Endometrium (tissue), 2 donors: ENCODE measurements around the gene THEM4.
"Not testable (repeated sequence)": the region's sequence is repeated elsewhere in the genome, so short reads cannot be mapped to it uniquely, and the experiment has no call there.

Experiments
- FAIRE-seq: peaks from 2 replicates; lab custom pipeline; 2012; peaks lifted over from hg19 to GRCh38; lab: Jason Lieb, UNC
- donor health status: control.
- donor health status: control.

The THEM4 gene

DNA sequence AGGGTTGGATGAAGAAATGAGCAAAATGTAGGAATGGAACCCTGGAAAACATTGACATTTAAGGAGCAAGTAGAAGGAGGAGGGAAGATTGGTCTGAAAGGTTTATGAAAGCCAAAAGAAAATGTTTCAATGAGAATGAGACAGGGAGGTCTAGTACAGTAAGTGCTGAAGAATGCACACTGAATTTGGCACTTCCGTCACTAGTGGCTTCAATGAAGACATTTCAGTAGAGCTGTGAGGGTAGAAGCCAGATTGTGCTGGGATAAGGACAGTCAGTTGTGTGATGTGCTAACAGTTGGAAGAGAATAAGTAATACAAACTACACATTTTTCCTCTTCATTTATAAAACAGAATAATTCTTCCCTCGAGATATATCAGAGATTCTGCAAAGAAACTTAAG lies 17.1 kb downstream of the THEM4 start:
- FAIRE-seq, result no peak

DNA sequence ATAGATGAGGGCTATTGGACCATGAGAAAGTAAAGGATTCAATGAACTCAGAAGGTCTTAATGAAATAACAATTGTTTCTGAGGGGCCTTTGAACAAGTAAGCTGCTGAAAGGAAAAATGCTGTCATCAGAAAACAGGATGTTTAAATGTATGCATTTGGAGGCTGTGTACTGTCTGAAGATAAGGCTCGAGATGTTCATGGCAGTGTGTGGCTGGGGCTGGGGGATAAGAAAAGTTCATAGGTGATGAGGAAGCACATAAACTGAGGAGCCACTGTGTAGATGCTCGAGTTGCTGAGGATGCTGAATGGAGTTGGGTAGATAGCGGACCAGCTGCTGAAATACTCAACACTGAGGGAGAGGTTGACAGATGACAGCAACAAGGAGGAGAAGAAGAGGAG lies 17.8 kb downstream of the THEM4 start:
- no peak for FAIRE-seq

DNA sequence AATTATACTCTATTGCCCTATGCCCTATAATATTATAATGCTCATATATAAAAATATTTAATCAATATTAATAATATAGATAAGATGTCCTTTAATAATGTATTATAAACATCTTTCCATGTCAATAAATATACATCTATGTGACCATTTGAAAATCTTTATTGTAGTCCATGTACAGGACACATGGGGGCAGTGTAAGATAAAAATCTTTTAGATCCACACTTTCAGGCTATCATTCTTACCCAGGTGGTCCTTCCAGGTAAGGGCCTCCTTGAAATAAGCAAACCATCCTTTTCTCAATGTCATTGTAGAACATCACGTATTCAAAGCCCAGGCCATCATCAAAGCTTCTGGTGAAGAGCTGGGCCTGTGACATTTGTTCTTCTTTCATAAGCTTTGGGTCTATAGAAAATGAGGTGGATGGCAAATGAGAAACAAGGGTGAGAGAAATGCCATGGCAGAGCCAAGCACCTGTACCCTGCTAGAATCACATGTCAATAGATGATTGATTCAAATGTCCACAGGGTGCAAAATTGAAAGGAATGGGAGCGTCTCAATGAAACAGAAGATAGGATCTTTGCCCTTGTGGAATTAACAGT lies 20.2 kb downstream of the THEM4 start:
- no peak for FAIRE-seq

DNA sequence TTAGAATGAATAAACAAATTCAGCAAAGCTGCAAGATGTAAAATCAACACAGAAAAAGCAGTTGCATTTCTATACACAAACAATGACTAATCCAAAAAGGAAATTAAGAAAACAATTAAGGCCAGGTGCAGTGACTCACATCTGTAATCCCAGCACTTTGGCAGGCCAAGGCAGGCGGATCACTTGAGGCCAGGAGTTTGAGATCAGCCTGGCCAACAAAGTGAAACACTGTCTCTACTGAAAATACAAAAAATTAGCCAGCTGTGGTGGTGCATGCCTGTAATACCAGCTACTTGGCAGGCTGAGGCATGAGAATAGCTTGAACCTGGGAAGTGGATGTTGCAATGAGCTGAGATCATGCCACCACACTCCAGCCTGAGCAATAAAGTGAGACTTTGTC lies 22.3 kb downstream of the THEM4 start:
- no peak for FAIRE-seq

DNA sequence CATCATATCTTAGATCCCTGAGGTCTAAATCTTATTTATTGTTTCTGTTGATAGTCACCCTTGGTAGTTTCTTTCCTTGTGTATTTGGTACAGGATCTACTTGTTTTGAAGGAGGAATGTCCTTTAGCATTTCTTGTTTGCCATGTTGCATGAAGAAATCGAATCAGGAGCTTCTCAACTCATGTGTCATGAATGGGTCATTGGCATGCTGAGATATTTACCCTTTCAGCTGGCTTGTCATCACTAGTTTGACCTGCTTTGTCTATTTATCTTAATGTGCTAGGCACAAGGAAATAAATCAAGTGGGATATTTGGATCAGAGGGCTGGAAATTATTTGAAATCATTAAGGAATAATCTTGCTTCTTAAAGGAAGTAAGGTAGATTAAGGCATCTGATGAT lies 23.8 kb downstream of the THEM4 start:
- no peak for FAIRE-seq

DNA sequence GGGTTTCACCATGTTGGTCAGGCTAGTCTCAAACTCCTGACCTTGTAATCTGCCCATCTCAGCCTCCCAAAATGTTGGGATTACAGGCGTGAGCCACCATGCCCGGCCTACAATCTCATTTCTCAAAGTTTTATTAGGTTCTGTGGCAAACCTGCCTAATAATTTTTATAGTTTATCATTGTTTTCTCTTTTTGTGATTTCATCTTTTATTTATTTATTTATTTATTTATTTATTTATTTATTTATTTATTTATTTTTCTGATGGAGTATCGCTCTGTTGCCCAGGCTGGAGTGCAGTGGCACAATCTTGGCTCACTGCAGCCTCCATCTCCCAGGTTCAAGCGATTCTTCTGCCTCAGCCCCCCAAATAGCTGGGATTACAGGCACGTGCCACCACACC lies 24.4 kb downstream of the THEM4 start:
- not testable (repeated sequence) for FAIRE-seq

DNA sequence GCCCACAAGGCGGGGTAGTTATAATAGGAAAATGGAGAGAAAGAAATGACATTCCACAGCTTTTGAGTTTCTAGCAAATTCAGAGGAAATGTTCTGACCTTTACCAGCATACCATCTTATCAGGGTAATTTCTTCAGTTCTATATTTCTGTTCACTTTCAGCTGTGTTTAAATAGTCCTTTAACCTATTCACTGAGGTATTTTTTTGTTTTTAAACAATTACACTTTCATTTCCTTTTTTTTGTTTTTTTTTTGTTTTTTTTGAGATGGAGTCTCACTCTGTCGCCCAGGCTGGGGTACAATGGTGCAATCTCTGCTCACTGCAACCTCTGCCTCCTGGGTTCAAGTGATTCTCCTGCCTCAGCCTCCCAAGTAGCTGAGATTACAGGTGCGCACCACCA lies 24.9 kb downstream of the THEM4 start:
- not testable (repeated sequence) for FAIRE-seq

DNA sequence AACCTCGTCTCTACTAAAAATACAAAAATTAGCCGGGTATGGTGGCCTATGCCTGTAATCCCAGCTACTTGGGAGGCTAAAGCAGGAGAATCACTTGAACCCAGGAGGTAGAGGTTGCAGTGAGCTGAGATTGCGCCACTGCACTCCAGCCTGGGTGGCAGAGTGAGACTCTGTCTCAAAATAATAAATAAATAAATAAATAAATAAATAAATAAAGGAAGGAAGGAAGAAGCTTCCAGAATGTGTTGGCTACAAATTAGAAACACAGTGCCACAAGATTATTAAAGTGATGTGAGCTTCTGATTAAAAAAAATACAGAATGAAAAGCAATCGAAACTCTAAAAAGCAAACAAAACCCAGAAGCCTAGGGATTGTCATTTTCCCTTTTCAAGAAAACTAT lies 25.4 kb downstream of the THEM4 start:
- not testable (repeated sequence) for FAIRE-seq

DNA sequence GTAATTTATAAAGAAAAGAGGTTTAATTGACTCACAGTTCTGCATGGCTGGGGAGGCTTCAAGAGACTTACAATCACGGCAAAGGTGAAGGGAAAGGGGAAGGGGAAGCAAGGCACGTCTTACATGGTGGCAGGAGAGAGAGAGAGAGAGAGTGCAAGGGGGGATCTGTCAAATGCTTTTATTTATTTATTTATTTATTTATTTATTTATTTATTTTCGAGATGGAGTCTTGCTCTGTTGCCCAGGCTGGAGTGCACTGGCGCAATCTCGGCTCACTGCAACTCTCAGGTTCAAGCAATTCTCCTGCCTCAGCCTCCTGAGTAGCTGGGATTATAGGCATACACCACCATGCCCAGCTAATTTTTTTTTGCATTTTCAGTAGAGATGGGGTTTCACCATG lies 26.4 kb downstream of the THEM4 start:
- not testable (repeated sequence) for FAIRE-seq

DNA sequence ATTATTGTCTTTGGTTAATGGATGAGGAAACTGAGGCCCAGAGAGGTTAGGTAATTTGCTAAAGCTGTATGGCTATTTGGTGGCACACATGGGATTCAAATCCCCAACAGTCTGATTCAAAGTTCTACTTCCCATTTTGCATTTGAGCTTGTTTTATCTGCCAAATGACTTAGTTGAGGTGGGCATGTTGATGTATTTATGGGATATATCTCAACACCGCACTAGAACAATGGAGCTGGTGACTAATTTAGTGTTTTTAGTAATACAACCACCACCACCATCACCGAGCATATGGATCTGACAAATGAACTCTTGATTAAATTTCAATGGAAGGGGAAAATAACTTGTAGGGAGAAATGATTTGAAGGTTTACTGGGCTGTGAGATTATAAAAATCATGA lies 26.8 kb downstream of the THEM4 start:
- no peak for FAIRE-seq

DNA sequence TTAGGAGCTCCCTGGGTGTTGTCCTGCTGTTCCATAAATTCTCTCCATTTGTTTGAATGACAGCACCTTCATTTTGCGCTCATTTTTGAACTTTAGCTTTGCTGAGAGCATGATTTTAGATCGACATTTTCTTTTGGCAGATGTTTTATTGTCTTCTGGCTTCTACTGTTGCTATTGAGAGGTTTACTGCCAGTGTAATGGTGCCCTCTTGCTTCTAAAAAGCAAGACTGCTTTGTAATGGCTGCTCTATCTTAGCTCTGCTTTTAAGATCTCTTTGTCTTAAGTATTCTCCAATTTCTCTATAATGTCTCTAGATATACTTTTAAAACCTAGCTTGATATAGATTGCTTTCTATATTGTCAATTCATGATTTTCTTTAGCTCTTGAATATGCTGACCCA lies 27.8 kb downstream of the THEM4 start:
- no peak for FAIRE-seq

DNA sequence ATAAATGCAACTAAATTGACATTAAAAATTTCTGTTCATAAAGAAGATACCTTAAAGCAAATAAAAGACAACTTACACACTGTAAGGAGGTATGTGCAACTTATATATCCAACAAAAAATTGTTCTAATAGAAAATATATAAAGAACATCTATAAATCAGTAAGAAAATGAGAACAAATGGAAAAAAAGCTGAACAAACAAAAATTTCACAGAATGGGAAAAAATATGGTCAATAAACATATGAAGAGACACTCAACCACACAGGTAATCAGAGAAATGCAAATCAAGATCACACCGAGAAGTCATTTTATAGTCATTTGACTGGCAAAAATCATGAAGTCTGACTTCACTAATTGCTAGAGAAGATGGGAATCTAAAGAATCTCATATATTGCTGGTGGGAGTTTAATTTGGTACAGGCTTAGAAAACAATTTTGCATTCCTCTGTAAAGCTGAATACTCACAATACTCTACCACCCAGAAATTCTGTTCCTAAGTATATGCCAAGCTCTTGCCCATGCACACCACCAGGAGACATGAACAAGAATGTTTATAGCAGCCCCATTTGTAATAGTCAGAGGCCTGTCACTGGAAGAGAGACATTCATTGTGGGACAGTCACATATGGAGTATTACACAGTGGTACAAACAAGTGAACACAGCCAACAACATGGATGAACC lies 33.8 kb downstream of the THEM4 start:
- no peak for FAIRE-seq

DNA sequence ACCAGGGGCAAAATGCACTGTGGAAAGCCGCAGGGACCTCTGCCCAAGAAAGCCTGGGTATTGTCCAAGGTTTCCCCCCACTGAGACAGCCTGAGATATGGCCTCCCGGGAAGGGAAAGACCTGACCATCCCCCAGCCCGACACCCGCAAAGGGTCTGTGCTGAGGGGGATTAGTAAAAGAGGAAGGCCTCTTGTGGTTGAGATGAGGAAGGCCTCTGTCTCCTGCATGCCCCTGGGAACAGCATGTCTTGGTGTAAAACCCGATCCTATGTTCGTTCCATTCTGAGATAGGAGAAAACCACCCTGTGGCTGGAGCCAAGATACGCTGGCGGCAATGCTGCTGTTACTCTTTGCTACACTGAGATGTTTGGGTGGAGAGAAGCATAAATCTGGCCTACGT lies 36.5 kb downstream of the THEM4 start:
- not testable (repeated sequence) for FAIRE-seq

DNA sequence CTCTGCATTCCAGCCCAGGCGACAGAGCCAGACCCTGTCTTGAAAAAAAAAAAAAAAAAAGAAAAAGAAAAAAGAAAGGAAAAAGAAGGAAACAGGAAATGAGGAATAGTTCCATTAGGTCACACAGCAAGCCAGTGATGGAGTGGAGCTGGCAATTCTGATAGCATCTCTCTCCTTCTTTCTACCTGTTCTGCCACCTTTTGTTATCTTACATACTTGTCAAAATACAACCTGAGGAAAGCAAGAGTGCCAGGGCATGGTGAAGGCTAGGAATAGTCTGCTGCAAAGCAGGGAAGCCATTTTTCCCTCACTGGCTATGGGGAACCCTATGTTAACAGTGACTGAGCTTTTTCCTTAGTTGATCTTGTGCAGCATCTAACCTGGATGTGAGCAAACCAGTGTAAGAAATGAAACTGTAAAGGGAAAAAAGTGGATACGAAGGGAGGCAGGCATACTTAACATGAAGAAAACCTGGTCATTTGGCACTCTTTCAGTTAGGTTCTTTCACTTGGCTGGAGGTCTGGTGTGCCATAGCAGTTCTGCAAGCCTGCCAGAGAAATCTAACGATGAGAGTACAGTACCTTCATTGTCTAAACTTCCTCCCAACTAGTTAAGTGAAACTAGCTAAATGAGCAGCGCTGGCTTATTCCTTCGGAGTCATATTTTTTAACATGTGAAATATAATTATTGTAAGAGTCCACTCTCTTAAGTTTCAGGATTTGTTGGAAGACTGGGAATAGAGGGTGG lies 37.9 kb downstream of the THEM4 start:
- no peak for FAIRE-seq

DNA sequence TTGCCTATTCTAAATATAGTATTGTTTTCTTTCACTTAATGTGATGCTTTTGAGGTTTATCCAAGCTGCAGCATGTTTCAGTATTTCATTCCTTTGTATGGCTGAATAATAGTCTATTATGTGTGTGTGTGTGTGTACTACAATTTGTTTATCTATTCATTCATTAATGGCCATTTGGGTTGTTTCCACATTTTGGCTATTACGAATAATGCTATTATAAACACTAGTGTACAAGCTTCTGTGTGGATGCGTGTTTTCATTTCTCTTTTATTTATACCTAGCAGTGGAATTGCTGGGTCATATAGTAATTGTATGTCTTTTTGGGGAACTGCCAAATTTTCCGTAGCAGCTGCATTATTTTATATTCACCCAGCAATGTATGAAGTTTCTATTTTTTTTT lies 40.8 kb downstream of the THEM4 start:
- FAIRE-seq, result no peak

DNA sequence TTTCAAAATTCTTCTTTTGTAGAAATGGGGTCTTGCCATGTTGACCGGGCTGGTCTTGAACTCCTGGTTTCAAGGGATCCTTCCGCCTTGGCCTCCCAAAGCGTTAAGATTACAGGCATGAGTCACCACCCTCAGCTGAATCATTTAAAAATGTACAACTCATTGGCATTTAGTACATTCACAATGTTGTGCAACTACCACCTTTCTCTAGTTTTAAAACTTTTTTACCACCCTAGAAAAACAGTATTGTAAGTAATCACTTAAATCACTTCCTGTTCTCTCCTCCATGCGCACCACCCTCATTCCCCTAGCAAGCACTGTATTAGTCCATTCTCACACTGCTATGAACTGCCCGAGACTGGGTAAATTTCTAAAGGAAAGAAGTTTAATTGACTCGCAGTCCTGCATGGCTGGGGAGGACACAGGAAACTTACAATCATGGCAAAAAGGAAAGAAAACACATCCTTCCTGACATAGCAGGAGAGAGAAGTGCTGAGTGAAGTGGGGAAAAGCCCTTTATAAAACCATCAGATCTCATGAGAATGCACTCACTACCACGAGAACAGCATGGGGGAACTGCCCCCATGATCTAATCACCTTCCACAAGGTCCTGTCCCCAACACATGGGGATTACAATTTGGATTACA lies 41.4 kb downstream of the THEM4 start:
- FAIRE-seq, result no peak

DNA sequence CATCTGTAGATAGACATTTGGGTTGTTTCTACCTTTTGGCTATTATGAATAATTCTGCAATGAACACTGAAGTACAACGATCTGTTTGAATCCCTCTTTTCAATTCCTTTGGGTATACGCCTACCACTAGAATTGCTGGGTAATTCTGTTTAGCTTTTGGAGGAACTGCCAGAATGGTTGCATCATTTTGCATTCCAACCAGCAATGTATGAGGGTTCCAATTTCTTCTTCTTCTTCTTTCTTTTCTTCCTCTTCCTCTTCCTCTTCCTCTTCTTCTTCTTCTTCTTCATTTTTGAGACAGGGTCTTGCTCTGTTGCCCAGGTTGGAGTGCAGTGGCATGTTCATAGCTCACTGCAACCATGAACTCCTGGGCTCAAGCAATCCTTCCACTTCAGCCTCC lies 42.0 kb downstream of the THEM4 start:
- FAIRE-seq, result no peak

DNA sequence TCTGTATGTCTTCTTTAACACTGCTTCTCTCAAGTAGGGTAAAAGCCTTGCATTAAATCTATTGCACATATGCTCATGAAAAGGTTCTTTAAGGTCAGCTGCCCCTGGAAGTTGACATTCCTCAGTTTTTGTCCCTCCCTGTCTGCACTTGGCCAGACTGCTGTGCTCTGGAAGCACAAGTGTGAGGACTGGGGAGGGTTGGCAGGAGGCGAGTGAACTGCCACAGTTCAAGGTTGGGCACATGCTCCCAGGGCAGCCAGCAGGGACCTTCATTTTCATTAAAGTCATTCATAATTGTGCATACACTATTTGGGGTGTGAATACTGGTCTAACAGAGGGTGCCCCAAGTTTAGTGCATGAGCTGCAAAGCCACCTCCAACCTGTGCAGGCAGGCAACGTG lies 44.9 kb downstream of the THEM4 start:
- FAIRE-seq, result no peak

DNA sequence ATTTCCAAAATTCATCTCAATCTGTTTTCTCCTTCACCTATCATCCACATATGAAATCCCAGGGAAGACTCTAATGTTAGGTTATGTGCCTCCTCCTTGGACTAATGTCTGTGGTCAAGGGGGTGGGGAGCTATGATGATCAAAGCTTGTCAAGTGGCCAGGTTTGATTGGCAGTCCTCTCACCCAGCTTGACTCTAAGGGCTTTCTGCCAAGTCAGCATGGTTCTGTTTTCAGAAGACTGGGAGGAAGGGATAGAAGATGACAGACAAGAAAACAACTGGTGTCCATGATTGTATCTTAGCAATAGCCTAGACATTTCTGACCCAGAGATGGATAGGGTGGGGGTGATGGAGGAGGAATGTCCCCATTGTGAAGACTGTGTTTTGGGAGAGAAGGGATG lies 46.7 kb downstream of the THEM4 start:
- FAIRE-seq, result no peak

DNA sequence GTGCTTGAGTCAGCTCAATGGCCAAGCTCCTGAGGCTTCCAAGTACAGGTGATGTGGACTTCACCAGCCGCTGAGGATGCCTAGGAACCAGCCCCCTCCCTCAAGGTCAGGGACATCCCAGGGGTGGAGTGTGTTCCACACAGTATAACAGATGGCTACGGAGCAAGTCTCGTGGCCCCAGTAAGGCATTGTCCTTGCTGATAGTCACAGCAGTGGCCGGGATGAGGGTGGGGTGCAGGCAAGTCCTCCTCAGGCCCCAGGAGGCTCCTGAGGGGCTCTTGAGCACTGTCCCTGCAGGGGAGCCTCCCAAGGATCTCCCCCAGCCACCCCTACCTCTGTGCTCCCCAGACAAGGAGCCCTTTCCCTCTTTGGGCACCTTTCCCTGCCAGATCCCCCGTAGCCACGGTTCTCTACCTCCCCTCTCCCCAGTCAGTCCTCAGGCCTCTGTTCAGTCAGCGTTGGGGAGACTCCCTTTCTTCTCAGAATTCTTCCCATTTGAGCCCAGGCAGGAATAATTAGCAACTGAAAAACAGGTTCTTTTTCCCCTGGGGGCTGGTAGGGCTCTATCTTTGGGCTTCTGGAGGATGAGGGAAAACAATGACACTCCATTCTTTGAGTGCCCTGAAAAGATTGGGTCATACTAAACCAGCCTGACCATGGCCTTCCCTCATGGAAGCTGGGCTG lies 48.7 kb downstream of the THEM4 start:
- no peak for FAIRE-seq

DNA sequence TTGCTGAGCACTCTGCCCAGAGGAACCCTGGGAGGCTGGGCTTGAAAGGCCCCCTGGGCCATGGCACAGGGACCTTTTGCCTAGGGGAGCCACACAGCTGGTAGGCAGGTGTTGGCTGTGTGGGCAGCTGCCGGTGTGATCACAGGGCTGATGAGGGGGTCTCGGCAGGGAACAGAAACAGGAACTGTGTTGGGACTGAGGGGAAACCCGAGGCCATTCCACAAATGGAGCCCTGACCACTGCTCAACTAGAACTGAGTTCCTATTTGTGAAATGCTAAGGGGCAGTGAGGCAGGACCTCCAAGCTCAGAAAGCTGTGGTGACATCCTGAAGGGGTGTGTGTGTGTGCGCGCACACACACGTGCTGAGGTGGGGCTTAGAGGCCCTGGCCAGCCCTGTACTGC lies 49.4 kb downstream of the THEM4 start:
- no peak for FAIRE-seq

DNA sequence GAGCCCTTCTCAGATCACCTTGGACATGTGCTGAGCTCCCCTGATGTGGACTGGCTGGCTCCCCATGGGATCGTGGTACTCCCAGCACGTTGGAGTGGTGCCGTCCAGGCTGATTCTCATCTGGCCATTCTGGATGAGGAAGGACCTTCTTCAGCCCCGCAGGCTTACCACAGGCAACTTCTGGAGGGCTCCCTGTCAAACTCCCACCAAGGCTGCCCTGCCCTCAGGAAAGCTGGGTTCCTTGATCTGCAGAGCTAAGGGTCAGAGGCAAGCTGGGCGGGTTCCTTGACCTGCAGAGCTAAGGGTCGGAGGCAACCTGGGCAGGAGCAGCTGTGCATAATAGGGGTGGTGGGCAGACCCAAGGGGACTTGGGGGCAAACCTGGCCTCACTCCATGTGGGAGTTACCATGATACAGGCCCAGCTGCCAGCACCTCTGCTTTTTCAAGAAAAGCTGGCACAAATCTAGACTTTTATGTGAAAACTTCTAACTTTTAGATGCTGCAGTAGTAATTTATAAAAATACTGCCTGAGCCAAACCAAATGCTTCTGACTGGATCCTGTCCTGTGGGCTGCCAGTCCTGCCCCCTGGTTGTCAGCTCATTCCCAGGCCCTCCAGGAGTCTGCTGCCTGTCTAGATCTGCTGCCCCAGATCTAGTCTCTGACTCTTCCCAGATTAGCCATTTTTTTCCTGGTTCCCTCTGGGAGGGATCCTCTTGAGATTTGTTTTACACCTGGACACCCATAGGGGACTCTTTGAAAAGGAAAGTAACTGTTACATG lies 50.2 kb downstream of the THEM4 start:
- FAIRE-seq, result no peak
